Stimulated activated CD8-positive, alpha-beta memory T cell treated with anti-CD3 and anti-CD28 coated beads, Interleukin-15, amount 100 ng/mL, for 4 hours (primary cell): ENCODE data around the gene DGKA.
"Not testable (repeated sequence)": the region's sequence is repeated elsewhere in the genome, so short reads cannot be mapped to it uniquely, and the experiment has no call there.

Experiments
- DNase-seq, 2 donors: peaks; one replicate each; pipeline ENCODE4 v3.0.0-alpha.2; 2020; ENCODE audit warnings: low read depth in 2 of 2

DGKA gene

DNA sequence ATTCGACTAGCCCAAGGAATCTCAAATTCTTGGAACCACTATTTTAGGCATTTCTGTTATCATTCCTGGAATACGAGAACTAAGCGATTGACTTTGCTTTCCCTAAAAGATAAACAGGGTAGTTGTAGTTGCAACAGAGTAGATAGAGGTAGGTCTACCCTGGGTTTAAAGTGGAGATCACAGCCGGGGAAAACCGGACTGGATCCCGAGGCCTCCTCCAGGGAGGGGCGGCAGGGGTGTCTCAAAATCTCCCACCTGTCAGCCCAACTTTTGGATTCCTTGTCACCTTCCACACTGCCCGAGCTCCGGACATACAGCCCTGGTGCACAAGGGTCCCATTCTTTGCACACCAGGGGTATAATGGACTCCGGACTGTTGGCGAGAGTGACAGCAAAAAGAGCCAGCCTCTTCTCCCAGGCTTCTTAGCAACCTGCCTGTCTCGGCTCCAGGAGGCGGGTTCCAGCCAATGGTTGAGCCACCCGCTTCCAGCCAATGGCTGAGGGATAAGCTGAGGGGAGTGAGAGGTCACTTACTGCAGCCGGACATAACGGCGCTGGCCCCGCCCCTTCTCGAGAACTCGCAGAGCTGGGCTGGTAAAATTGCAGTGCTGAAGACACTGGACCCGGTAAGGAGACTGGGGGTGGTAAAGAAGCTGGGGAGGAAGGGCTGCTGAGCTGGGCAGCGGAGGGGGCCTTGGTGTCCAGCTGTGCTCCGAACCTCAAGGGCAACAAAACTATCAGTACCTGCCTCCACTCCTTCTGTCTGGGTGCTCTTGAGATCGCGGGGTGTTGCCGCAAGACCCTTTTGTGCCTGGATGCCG lies 66.0 kb downstream of the DGKA start, which contains the start of gene SUOX:
Gene SUOX, plus strand, starts transcription at position 562 of the 820 bp plus-strand sequence. CDS start 4,946 bp downstream, outside the sequence.
- no peak for DNase-seq

GRCh38 chr12:55997535-55997859 lies 66.5 kb downstream of the DGKA start:
- no peak for DNase-seq

- DNase-seq: not testable (repeated sequence)
Measured at GRCh38 chr12:55999522-55999921, 68.6 kb downstream of the DGKA start.

- not testable (repeated sequence) for DNase-seq
Measured at GRCh38 chr12:55999999-56000540, 69.1 kb downstream of the DGKA start.

DNA sequence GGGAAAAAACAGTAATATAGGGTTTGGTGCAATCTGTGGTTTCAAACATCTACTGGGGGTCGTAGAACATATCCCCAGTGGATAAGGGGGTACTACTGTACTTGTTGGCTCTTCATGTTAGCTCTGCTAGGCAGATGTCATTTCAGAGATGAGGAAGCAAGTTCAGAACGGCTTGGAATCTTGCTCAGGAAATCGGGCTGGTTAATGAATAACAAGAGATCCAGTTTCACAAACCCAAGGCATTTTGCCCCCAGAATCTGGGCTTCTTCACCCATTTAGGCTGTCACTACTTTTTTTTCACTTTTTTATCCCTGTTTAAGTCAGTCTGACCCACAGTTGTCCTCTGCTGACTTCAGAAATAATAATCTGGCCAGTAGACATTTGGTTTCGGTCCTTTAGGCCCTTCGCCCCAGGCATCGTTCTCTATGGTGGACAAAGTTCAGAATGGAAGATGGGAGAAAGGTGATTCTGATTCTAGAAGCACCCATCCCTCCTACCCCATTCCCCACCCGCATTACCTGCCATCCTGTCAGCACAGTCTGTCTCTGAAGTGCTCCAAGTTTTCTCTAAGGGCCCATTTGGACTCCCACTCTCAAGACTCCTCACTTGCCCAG lies 70.6 kb downstream of the DGKA start:
- DNase-seq: no peak

DNA sequence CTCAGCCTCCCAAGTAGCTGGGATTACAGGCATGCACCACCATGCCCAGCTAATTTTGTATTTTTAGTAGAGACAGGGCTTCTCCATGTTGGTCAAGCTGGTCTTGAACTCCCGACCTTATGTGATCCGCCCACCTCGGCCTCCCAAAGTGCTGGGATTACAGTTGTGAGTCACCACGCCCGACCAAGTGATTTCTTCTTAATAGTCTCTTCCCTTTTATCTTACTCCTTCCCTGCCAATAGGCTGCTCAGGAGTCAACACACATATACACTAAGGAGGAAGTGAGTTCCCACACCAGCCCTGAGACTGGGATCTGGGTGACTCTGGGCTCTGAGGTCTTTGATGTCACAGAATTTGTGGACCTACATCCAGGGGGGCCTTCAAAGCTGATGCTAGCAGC lies 72.4 kb downstream of the DGKA start:
- not testable (repeated sequence) for DNase-seq
